ENCODE results near the gene MAPT.

MAPT gene

DNA sequence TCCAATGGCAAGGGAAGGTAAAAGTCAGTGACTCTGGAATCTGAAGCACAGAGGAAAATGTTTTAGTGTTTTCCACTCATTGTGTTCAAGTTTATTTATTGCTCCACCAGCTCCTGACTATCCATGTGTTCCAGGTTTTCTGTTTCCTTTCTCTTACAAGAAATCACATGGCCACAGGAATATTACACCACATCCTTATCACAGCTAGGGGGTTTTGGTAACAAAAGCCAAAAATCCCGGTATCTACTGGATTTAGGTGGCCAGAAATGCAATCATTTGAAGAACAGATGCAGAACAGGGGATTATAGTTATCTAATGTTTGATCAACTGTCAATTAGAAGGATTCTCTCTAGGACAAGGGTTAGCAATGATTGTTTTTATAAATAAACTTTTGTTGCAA, 152.6 kb downstream of the MAPT start:
- H3K9ac ChIP-seq (ENCODE audit: low read depth, low read length) = no peak overlapping the region
- peaks cover 21% of the 10 kb centered on the region for H3K36me3 ChIP-seq (ENCODE audit: control insufficient read depth, insufficient read depth, low read length)
- no peak overlapping the region for H3K4me3 ChIP-seq (ENCODE audit: low read depth, low read length)
- H3K4me1 ChIP-seq (ENCODE audit: control insufficient read depth, insufficient read depth, low read length) = no peaks in the 10 kb centered on the region
- H3K27me3 ChIP-seq (ENCODE audit: control insufficient read depth, insufficient read depth, low read length) = no peaks in the 10 kb centered on the region
- H3K9me3 ChIP-seq (ENCODE audit: control insufficient read depth, insufficient read depth, low read length) = no peaks in the 10 kb centered on the region

DNA sequence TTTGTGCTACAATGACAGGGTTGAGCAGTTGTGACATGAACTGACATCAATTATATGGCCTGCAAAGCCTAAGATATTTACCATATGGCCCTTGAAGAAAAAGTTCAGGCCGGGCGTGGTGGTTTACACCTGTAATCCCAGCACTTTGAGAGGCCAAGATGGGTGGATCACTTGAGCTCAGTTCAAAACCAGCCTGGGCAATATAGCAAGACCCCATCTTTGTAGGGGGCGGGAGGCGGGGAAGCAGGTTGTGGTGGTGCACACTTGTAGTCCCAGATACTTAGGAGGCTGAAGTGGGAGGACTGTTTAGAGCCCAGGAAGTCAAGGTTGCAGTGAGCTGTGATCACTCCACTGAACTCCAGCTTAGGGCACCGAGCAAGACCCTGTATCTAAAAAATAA, 153.0 kb downstream of the MAPT start:
- peaks cover 21% of the 10 kb centered on the region for H3K36me3 ChIP-seq (ENCODE audit: control insufficient read depth, insufficient read depth, low read length)
- H3K27me3 ChIP-seq (ENCODE audit: control insufficient read depth, insufficient read depth, low read length) = no peaks in the 10 kb centered on the region
- H3K4me3 ChIP-seq (ENCODE audit: low read depth, low read length) = no peak overlapping the region

DNA sequence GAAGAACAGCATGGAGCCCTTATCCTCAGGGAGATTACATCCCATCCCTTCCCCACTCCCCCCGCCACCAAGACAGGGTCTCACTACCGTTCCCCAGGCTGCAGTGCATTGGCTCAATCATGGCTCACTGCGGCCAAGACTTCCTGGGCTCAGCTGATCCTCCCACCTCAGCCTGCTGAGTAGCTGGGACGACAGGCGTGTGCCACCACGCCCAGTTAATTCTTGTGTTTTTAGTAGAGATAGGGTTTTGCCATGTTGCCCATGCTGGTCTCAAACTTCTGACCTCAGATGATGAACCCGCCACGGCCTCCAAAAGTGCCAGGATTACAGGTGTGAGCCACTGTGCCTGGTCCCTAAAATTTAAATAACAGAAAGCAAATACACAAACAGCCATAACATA, 153.5 kb downstream of the MAPT start:
- Histone ChIP-seq H3K9ac (ENCODE audit: low read depth, low read length) (no peak overlapping the region), H3K4me3 (ENCODE audit: low read depth, low read length) (no peak overlapping the region), H3K9me3 (ENCODE audit: control insufficient read depth, insufficient read depth, low read length) (no peaks in the 10 kb centered on the region), H3K4me1 (ENCODE audit: control insufficient read depth, insufficient read depth, low read length) (no peaks in the 10 kb centered on the region), H3K27me3 (ENCODE audit: control insufficient read depth, insufficient read depth, low read length) (no peaks in the 10 kb centered on the region), H3K36me3 (ENCODE audit: control insufficient read depth, insufficient read depth, low read length) (peaks cover 21% of the 10 kb centered on the region)

More for the DNA sequence above, 153.0 kb downstream of the MAPT start:
- no peaks in the 10 kb centered on the region for H3K9me3 ChIP-seq (ENCODE audit: control insufficient read depth, insufficient read depth, low read length)
- H3K4me1 ChIP-seq (ENCODE audit: control insufficient read depth, insufficient read depth, low read length) = no peaks in the 10 kb centered on the region
- no peak overlapping the region for H3K9ac ChIP-seq (ENCODE audit: low read depth, low read length)

DNA sequence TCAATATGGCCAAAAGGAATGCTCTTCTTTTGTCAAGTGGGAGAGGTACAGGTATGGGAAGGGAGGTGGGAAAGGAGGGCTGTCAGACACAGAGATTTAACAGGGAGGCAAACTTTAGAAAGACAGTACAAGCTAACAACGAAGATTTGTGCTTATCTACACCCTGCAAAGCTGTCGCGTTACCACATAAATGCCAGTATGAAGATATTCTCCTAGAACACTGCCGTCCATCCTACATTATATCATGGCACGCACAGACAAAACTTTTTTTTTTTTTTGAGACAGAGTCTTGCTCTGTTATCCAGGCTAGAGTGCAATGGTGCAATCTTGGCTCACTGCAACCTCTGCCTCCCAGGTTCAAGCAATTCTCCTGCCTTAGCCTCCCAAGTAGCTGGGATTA, 155.3 kb downstream of the MAPT start:
- Histone ChIP-seq H3K4me1 (ENCODE audit: control insufficient read depth, insufficient read depth, low read length) (no peaks in the 10 kb centered on the region), H3K4me3 (ENCODE audit: low read depth, low read length) (no peak overlapping the region), H3K9ac (ENCODE audit: low read depth, low read length) (no peak overlapping the region), H3K9me3 (ENCODE audit: control insufficient read depth, insufficient read depth, low read length) (no peaks in the 10 kb centered on the region), H3K27me3 (ENCODE audit: control insufficient read depth, insufficient read depth, low read length) (no peaks in the 10 kb centered on the region), H3K36me3 (ENCODE audit: control insufficient read depth, insufficient read depth, low read length) (peaks cover 21% of the 10 kb centered on the region)

DNA sequence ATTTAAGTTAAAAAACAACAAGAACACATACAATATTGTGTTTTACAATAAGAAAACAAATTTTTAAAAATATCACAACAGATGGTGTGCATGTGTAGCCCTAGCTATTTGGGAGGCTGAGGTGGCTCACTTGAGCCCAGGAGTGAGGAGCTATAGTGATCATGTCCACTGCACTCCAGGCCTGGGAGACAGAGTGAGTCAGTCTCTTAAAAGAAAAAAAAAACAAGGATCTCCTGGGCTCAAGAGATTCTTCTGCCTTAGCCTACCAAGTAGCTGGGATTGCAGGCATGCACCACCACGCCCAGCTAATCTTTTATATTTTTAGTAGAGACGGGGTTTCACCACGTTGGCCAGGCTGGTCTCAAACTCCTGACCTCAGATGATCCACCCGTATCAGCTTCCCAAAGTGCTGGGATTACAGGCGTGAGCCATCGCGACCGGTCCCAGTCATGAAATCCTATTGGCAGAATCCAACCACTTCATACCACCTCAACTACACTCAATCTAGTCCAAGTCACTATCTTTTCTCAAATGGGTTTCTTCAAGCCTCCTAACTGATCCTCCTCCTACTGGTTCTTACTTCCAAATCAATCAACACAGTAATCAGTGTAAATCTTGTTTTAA, 159.7 kb downstream of the MAPT start:
- H3K9me3 ChIP-seq (ENCODE audit: control insufficient read depth, insufficient read depth, low read length) = no peaks in the 10 kb centered on the region
- H3K27me3 ChIP-seq (ENCODE audit: control insufficient read depth, insufficient read depth, low read length) = no peaks in the 10 kb centered on the region
- no peak overlapping the region for H3K4me3 ChIP-seq (ENCODE audit: low read depth, low read length)
- H3K36me3 ChIP-seq (ENCODE audit: control insufficient read depth, insufficient read depth, low read length) = peaks cover 10% of the 10 kb centered on the region
- H3K4me1 ChIP-seq (ENCODE audit: control insufficient read depth, insufficient read depth, low read length) = peaks cover 15% of the 10 kb centered on the region
- H3K9ac ChIP-seq (ENCODE audit: low read depth, low read length) = no peak overlapping the region

DNA sequence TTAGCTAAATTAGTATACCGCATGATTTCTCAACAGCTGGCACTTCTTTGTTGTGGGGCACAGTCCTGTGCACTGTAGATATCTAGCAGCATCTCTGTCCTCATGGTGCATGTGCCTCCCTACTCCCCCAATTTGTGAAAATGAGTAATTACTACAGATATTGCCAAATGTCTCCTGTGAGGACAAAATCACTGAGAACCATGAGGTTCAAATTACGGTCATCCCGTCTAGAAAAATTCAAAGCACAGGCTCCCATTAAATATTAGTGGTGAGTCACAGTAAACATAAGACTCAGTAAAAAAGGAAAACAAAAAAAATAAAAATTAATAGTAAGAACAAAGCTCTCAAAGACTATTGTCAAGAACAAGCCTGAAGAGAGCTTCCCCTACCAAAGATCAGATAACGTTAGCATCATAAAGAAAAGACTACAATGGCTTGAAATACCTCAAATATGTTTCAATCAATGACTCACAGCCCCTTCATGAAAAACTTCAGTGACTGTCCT, 162.5 kb downstream of the MAPT start:
- Histone ChIP-seq H3K9me3 (ENCODE audit: control insufficient read depth, insufficient read depth, low read length) (no peaks in the 10 kb centered on the region), H3K9ac (ENCODE audit: low read depth, low read length) (no peak overlapping the region), H3K36me3 (ENCODE audit: control insufficient read depth, insufficient read depth, low read length) (no peaks in the 10 kb centered on the region), H3K4me3 (ENCODE audit: low read depth, low read length) (no peak overlapping the region), H3K4me1 (ENCODE audit: control insufficient read depth, insufficient read depth, low read length) (peaks cover 15% of the 10 kb centered on the region), H3K27me3 (ENCODE audit: control insufficient read depth, insufficient read depth, low read length) (no peaks in the 10 kb centered on the region)

DNA sequence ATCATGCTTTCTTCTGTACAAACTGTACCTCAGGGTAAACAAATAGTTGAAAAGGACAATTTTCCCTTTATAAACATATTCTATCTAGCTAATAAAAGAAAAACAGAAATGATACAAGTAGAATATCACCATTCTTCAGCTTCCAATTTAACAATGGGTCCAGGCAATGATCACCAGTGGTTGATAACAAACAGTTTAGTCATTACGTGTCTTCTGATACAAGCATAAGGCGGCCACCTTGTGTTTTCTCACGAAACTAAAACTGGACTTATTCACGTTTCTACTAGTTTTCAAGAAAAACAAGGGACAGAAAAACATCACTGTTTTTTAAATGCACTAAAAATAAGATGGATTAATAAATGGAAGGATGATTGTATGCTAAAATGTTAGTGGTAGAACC, 163.0 kb downstream of the MAPT start:
- Histone ChIP-seq H3K4me1 (ENCODE audit: control insufficient read depth, insufficient read depth, low read length) (peaks cover 15% of the 10 kb centered on the region), H3K9ac (ENCODE audit: low read depth, low read length) (no peak overlapping the region), H3K4me3 (ENCODE audit: low read depth, low read length) (no peak overlapping the region), H3K36me3 (ENCODE audit: control insufficient read depth, insufficient read depth, low read length) (no peaks in the 10 kb centered on the region), H3K9me3 (ENCODE audit: control insufficient read depth, insufficient read depth, low read length) (no peaks in the 10 kb centered on the region), H3K27me3 (ENCODE audit: control insufficient read depth, insufficient read depth, low read length) (no peaks in the 10 kb centered on the region)

DNA sequence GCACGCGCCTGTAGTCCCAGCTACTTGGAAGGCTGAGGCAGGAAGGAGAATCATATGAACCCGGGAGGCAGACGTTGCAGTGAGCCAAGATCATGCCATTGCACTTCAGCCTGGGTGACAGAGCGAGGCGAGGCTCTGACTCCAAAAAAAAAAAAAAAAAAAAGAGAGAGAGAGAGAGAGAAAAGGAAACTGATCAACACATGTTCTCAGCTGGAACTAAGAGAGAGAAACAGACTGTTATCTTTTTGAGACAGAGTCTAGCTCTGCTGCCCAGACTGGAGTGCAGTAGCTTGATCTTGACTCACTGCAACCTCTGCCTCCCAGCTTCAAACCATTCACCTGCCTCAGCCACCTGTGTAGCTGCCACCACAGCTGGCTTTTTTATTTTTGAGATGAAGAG, 165.1 kb downstream of the MAPT start:
- no peaks in the 10 kb centered on the region for H3K9me3 ChIP-seq (ENCODE audit: control insufficient read depth, insufficient read depth, low read length)
- no peak overlapping the region for H3K4me3 ChIP-seq (ENCODE audit: low read depth, low read length)
- no peak overlapping the region for H3K9ac ChIP-seq (ENCODE audit: low read depth, low read length)
- H3K36me3 ChIP-seq (ENCODE audit: control insufficient read depth, insufficient read depth, low read length) = no peaks in the 10 kb centered on the region
- peaks cover 15% of the 10 kb centered on the region for H3K4me1 ChIP-seq (ENCODE audit: control insufficient read depth, insufficient read depth, low read length)
- no peaks in the 10 kb centered on the region for H3K27me3 ChIP-seq (ENCODE audit: control insufficient read depth, insufficient read depth, low read length)

DNA sequence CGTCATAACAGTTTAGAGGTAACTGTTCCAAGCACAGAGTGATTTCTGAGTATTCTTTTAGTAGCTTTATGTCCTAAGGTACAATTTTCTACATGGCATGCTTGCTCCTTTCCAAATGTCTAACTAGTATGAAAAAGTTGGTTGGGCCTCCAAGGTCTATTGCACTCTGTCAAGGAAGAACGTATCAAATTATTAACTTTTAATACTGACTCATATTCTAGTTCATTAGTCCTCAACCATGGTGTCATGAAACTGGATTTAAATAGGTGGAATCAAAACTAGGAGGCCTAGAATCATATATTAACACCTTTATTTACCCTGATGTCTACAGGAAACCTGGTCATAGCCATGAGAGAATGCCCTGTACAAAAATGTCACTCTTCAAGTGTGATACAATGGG, 166.1 kb downstream of the MAPT start:
- Histone ChIP-seq H3K36me3 (ENCODE audit: control insufficient read depth, insufficient read depth, low read length) (peaks cover under 1% of the 10 kb centered on the region), H3K4me1 (ENCODE audit: control insufficient read depth, insufficient read depth, low read length) (peaks cover 15% of the 10 kb centered on the region), H3K27me3 (ENCODE audit: control insufficient read depth, insufficient read depth, low read length) (no peaks in the 10 kb centered on the region), H3K4me3 (ENCODE audit: low read depth, low read length) (no peak overlapping the region), H3K9ac (ENCODE audit: low read depth, low read length) (no peak overlapping the region), H3K9me3 (ENCODE audit: control insufficient read depth, insufficient read depth, low read length) (no peaks in the 10 kb centered on the region)

DNA sequence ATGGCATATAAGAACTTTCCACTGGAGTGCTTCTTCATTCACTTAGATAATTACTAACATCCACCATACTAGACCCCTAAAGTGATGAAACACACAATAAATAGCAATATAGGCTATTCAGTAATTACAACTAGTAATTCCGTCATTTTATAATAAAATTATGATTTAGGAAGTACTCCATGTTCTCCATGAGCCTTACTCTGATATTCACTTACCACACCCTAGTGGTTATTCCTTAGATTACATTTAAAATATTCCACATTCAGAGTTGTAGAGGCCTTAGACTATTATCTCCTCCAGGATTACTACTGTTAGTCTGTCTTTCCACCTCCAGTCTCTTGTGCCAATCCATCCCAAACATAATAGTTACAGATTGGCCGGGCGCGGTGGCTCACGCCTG, 167.1 kb downstream of the MAPT start:
- peaks cover 8% of the 10 kb centered on the region for H3K36me3 ChIP-seq (ENCODE audit: control insufficient read depth, insufficient read depth, low read length)
- H3K9ac ChIP-seq (ENCODE audit: low read depth, low read length) = no peak overlapping the region
- no peaks in the 10 kb centered on the region for H3K27me3 ChIP-seq (ENCODE audit: control insufficient read depth, insufficient read depth, low read length)
- H3K4me1 ChIP-seq (ENCODE audit: control insufficient read depth, insufficient read depth, low read length) = peaks cover 15% of the 10 kb centered on the region
- no peak overlapping the region for H3K4me3 ChIP-seq (ENCODE audit: low read depth, low read length)
- no peaks in the 10 kb centered on the region for H3K9me3 ChIP-seq (ENCODE audit: control insufficient read depth, insufficient read depth, low read length)

DNA sequence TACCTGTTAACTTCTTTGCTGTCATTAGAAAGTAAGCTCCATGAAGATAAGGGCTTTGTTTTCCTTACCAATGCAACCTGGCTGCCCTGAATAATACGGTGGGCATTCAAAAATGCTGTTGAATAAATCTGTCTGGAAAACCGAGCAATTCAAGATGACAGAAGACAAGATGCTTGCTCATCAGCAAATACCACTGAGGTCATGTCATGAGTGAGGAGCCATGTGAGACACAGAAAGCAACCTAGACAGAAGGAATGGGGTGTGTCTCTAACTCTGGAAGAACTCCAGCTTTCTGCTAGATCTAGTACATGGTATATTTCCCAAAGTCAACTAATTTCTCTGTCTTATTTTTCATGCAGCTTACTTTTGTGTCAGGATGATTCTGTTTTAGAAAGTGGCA, 168.9 kb downstream of the MAPT start:
- Histone ChIP-seq H3K9me3 (ENCODE audit: control insufficient read depth, insufficient read depth, low read length) (no peaks in the 10 kb centered on the region), H3K27me3 (ENCODE audit: control insufficient read depth, insufficient read depth, low read length) (no peaks in the 10 kb centered on the region), H3K4me3 (ENCODE audit: low read depth, low read length) (no peak overlapping the region), H3K36me3 (ENCODE audit: control insufficient read depth, insufficient read depth, low read length) (peaks cover 9% of the 10 kb centered on the region), H3K9ac (ENCODE audit: low read depth, low read length) (no peak overlapping the region), H3K4me1 (ENCODE audit: control insufficient read depth, insufficient read depth, low read length) (peaks cover 3% of the 10 kb centered on the region)

DNA sequence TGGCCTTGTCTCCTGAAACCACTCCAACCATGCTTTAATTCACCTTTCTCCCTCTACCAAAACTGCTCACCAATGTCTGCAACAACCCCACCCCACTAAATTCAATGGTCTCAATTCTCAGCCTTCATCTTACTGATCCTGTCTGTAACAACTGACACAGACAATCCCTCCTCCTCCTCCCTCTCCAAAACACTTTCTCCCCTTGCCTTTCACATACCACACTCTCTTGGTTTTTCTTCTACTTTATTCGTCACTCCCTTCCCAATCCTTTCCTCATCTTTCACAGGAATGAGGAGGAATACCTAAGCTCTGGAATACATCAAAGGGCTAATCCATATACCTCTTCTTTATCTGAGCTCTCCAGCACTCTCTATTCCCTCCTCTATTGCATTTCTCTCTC, 170.1 kb downstream of the MAPT start:
- Histone ChIP-seq H3K27me3 (ENCODE audit: control insufficient read depth, insufficient read depth, low read length) (no peaks in the 10 kb centered on the region), H3K4me1 (ENCODE audit: control insufficient read depth, insufficient read depth, low read length) (no peaks in the 10 kb centered on the region), H3K4me3 (ENCODE audit: low read depth, low read length) (no peak overlapping the region), H3K9me3 (ENCODE audit: control insufficient read depth, insufficient read depth, low read length) (no peaks in the 10 kb centered on the region), H3K36me3 (ENCODE audit: control insufficient read depth, insufficient read depth, low read length) (peaks cover 9% of the 10 kb centered on the region), H3K9ac (ENCODE audit: low read depth, low read length) (no peak overlapping the region)

Data from iPS-15b (cell line).